Liver (tissue), 9 donors: ENCODE data around the gene SMG6. TPM values are rescaled to one million over a fixed set of nuclear protein-coding genes. Genes with fewer than 3 reads are reported as not detected.

Experiments
- DNase-seq: peaks from one replicate; pipeline ENCODE4 v3.0.0-alpha.2; 2017; ENCODE audit warnings: low spot score
- H3K27ac ChIP-seq, 2 donors: one replicate each; pipeline ENCODE4 v1.7.0; 2013; ENCODE audit warnings: inconsistent platforms in 2 of 2, low read length in 2 of 2, control low read depth in 1 of 2, low read depth in 1 of 2, mild to moderate bottlenecking in 1 of 2
- H3K27me3 ChIP-seq, 4 donors: one replicate each; pipeline versions ENCODE4 v1.6.1 to v1.7.0; 2013; ENCODE audit warnings: low read length in 3 of 4, inconsistent platforms in 1 of 4, mild to moderate bottlenecking in 1 of 4, moderate library complexity in 1 of 4; ENCODE audit not compliant: control insufficient read depth in 4 of 4, insufficient read depth in 4 of 4
- H3K36me3 ChIP-seq, 4 donors: one replicate each; pipeline versions ENCODE4 v1.6.1 to v1.7.0; 2013; ENCODE audit warnings: low read length in 3 of 4, mild to moderate bottlenecking in 3 of 4, low read depth in 1 of 4, moderate library complexity in 1 of 4; ENCODE audit not compliant: control insufficient read depth in 4 of 4, insufficient read depth in 3 of 4
- H3K4me1 ChIP-seq, 4 donors: one replicate each; pipeline versions ENCODE4 v1.6.1 to v1.7.0; 2013; ENCODE audit warnings: low read length in 3 of 4, mild to moderate bottlenecking in 3 of 4, moderate library complexity in 1 of 4; ENCODE audit not compliant: control insufficient read depth in 4 of 4, insufficient read depth in 4 of 4
- H3K4me3 ChIP-seq, 3 donors: one replicate each; pipeline versions ENCODE4 v1.6.1 to v1.7.0; 2013; ENCODE audit warnings: low read length in 3 of 3, control low read depth in 1 of 3, low read depth in 1 of 3, mild to moderate bottlenecking in 1 of 3
- H3K9ac ChIP-seq, 2 donors: one replicate each; pipeline ENCODE4 v1.7.0; 2013; ENCODE audit warnings: low read length in 2 of 2, mild to moderate bottlenecking in 2 of 2, moderate library complexity in 2 of 2, control low read depth in 1 of 2, low read depth in 1 of 2
- H3K9me3 ChIP-seq, 4 donors: one replicate each; pipeline versions ENCODE4 v1.6.1 to v1.7.0; 2013; ENCODE audit warnings: low read length in 3 of 4; ENCODE audit not compliant: control insufficient read depth in 4 of 4
- EGR1 ChIP-seq, 2 donors: IDR thresholded peaks; 2 replicates each; pipeline ENCODE4 v1.6.1; 2016 to 2018; ENCODE audit warnings: antibody characterized with exemption in 2 of 2, low read depth in 2 of 2
- FOXA1 ChIP-seq: IDR thresholded peaks from 2 replicates; pipeline ENCODE4 v1.6.1; 2016; ENCODE audit warnings: antibody characterized with exemption
- FOXA2 ChIP-seq: IDR thresholded peaks from 2 replicates; pipeline ENCODE4 v1.6.1; 2016; ENCODE audit warnings: antibody characterized with exemption
- GABPA ChIP-seq, 2 donors: IDR thresholded peaks in 1 of 2; conservative IDR thresholded peaks in 1 of 2; 2 replicates each; pipeline ENCODE4 v1.6.1; 2016; ENCODE audit warnings: antibody characterized with exemption in 2 of 2, mild to moderate bottlenecking in 1 of 2, moderate library complexity in 1 of 2
- HNF4A ChIP-seq, 2 donors: conservative IDR thresholded peaks; 2 replicates each; pipeline ENCODE4 v1.6.1; 2016; ENCODE audit warnings: antibody characterized with exemption in 2 of 2, mild to moderate bottlenecking in 2 of 2
- HNF4G ChIP-seq: IDR thresholded peaks from 2 replicates; pipeline ENCODE4 v1.6.1; 2016; ENCODE audit warnings: antibody characterized with exemption
- JUND ChIP-seq, 2 donors: IDR thresholded peaks; 2 replicates each; pipeline ENCODE4 v1.6.1; 2016; ENCODE audit warnings: antibody characterized with exemption in 2 of 2
- NR2F2 ChIP-seq: IDR thresholded peaks from 2 replicates; pipeline ENCODE4 v1.6.1; 2016; ENCODE audit warnings: antibody characterized with exemption
- RAD21 ChIP-seq, 2 donors: IDR thresholded peaks; 2 replicates each; pipeline ENCODE4 v1.6.1; 2016; ENCODE audit warnings: antibody characterized with exemption in 2 of 2, mild to moderate bottlenecking in 2 of 2
- RXRA ChIP-seq, 2 donors: IDR thresholded peaks; 2 replicates each; pipeline ENCODE4 v1.6.1; 2017 to 2018; ENCODE audit warnings: antibody characterized with exemption in 2 of 2, mild to moderate bottlenecking in 1 of 2
- SP1 ChIP-seq: IDR thresholded peaks from 2 replicates; pipeline ENCODE4 v1.6.1; 2018; ENCODE audit warnings: antibody characterized with exemption, mild to moderate bottlenecking
- TAF1 ChIP-seq: conservative IDR thresholded peaks from 2 replicates; pipeline ENCODE4 v1.6.1; 2016; ENCODE audit warnings: antibody characterized with exemption, mild to moderate bottlenecking
- YY1 ChIP-seq: IDR thresholded peaks from 2 replicates; pipeline ENCODE4 v1.6.1; 2016; ENCODE audit warnings: antibody characterized with exemption, mild to moderate bottlenecking
- WGBS: extraction: QIAGEN DNeasy Blood & Tissue Kit; methylation state at CpG from one replicate; pipeline ENCODE4 v1.1.7; 2013; 5-methylcytosine and 5-hydroxymethylcytosine counted together
- polyA plus RNA-seq, 2 donors: library from polyadenylated mRNA; stranded (reverse) in 1 of 2; unstranded in 1 of 2; fragments of 200-250 nt in 1 of 2; fragments of >200 nt in 1 of 2; fragmentation: Nextera tagmentation in 1 of 2; extraction: Ambion mirVana in 1 of 2; gene quantifications; one replicate each; pipeline versions ENCODE4 v1.2.1 to v1.2.3, GENCODE V29; 2013 to 2015
- total RNA-seq, 2 donors: library from RNA; depleted of rRNA; stranded (reverse); fragments of >200 nt; gene quantifications; one replicate each; pipeline ENCODE4 v1.2.3, GENCODE V29; 2014
- TF ChIP-seq, protein P1 (sequence below): fragments of 150-350 bp; IDR thresholded peaks from 2 replicates; pipeline ENCODE4 v1.5.1; 2017; ENCODE audit warnings: improper control_type of control experiment, low read depth, low read length; ENCODE audit not compliant: missing input control
- TF ChIP-seq, protein P2 (sequence below): IDR thresholded peaks from 2 replicates; pipeline ENCODE4 v1.6.1; 2016; ENCODE audit warnings: antibody characterized with exemption
- TF ChIP-seq, protein P3 (sequence below): IDR thresholded peaks from 2 replicates; pipeline ENCODE4 v1.6.1; 2016; ENCODE audit warnings: antibody characterized with exemption
- TF ChIP-seq, protein P4 (sequence below): IDR thresholded peaks from 2 replicates; pipeline ENCODE4 v1.6.1; 2016; ENCODE audit warnings: antibody characterized with exemption, mild to moderate bottlenecking
- TF ChIP-seq, protein P5 (sequence below): IDR thresholded peaks from 2 replicates; pipeline ENCODE4 v1.6.1; 2016; ENCODE audit warnings: antibody characterized with exemption
- donor health status: healthy.
- donor health status: healthy.
- donor health status: healthy.
- donor health status: healthy.
- donor health status: healthy.

Gene SMG6
- total and polyA plus RNA-seq, 4 donors = 4.9 to 12.0 (median 8.2) TPM

DNA sequence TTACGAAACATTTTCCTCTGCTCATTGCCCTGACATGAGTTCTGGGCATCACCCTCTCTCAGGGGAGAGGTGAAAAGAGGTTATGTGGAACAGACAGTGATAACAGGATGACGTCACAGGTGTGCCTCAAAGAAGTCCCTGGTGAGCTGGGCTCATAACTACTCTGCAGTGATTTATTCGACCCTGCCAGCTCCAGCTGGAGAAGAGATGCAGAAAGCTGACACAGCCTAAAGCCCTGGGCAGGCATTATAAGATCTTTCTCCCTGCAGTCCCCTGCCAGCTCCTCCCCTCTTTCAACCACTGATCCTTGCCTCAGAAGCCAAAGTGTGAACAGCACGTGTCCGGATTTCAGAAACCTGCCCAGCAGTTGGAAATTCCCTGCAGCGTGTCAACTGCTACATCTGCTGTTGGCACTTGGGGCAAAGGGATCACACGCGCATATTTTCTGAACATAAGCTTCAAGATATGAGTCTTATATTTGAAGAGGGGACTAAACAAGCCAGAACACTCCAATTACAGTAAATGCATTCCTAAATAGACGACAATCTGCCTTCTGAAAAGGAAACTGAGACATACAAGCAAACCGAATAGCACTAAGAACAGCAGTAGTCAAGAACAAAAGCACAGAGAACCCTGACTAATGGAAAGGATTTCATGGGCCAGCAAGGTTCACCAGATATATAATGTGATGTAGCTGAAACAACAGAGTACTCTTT is 80.5 kb downstream of the SMG6 start:
- H3K9ac ChIP-seq = no peak overlapping the region
- no peak overlapping the region for H3K4me3 ChIP-seq
- H3K27me3 ChIP-seq = no peaks in the 10 kb centered on the region
- no peaks in the 10 kb centered on the region for H3K9me3 ChIP-seq
- no peak for DNase-seq
- no peaks in the 10 kb centered on the region for H3K36me3 ChIP-seq
- peak overlapping the region in 1 of 2 donors; percentile 24 for H3K27ac ChIP-seq
- 56% methylated on average over 10 of the region's 10 CpGs for WGBS
- TF ChIP-seq, protein P1, sequence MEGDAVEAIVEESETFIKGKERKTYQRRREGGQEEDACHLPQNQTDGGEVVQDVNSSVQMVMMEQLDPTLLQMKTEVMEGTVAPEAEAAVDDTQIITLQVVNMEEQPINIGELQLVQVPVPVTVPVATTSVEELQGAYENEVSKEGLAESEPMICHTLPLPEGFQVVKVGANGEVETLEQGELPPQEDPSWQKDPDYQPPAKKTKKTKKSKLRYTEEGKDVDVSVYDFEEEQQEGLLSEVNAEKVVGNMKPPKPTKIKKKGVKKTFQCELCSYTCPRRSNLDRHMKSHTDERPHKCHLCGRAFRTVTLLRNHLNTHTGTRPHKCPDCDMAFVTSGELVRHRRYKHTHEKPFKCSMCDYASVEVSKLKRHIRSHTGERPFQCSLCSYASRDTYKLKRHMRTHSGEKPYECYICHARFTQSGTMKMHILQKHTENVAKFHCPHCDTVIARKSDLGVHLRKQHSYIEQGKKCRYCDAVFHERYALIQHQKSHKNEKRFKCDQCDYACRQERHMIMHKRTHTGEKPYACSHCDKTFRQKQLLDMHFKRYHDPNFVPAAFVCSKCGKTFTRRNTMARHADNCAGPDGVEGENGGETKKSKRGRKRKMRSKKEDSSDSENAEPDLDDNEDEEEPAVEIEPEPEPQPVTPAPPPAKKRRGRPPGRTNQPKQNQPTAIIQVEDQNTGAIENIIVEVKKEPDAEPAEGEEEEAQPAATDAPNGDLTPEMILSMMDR = no peak
- TF ChIP-seq RXRA (IDR thresholded peaks at IDR 0.05) (peak in 1 of 2 donors; percentile 26), SP1 (no peak), JUND (IDR thresholded peaks at IDR 0.05) (no peak), NR2F2 (no peak), EGR1 (IDR thresholded peaks at IDR 0.05; ENCODE audit: low read depth in 2 of 2) (no peak), FOXA2 (no peak), HNF4G (no peak), FOXA1 (no peak), TAF1 (no peak), RAD21 (IDR thresholded peaks at IDR 0.05) (peak in 1 of 2 donors; percentile 15), HNF4A (conservative IDR thresholded peaks at IDR 0.05) (peak in 1 of 2 donors; percentile 48), GABPA (IDR thresholded peaks at IDR 0.05 in 1 of 2, conservative IDR thresholded peaks at IDR 0.05 in 1 of 2) (no peak)
- TF ChIP-seq, protein P2, sequence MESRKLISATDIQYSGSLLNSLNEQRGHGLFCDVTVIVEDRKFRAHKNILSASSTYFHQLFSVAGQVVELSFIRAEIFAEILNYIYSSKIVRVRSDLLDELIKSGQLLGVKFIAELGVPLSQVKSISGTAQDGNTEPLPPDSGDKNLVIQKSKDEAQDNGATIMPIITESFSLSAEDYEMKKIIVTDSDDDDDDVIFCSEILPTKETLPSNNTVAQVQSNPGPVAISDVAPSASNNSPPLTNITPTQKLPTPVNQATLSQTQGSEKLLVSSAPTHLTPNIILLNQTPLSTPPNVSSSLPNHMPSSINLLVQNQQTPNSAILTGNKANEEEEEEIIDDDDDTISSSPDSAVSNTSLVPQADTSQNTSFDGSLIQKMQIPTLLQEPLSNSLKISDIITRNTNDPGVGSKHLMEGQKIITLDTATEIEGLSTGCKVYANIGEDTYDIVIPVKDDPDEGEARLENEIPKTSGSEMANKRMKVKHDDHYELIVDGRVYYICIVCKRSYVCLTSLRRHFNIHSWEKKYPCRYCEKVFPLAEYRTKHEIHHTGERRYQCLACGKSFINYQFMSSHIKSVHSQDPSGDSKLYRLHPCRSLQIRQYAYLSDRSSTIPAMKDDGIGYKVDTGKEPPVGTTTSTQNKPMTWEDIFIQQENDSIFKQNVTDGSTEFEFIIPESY = no peak
- TF ChIP-seq, protein P3, sequence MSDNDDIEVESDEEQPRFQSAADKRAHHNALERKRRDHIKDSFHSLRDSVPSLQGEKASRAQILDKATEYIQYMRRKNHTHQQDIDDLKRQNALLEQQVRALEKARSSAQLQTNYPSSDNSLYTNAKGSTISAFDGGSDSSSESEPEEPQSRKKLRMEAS = peak; percentile 36
- H3K4me1 ChIP-seq = peaks cover 0 to 11% (median 2%) of the 10 kb centered on the region in 4 donors

DNA sequence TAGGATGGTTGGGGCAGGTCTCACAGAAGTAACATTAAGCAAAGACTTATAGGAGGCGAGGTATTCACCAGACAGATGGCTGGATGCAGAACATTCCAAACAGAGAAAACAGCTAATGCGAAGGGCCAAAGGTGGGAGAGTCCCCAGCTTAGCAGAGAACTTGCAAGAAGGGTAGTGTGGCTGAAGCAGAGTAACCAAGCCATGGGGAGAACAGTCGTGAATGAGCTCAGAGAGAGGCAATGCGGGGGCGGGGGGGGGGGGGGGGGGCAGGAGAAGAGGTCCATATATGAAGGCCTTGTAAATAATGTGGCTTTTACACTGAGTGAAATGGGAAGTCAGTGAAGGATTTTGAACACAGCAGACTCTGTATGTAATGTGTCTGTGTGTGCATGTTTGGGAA is 81.3 kb downstream of the SMG6 start:
- no peak overlapping the region for H3K4me3 ChIP-seq
- DNase-seq = no peak
- H3K27me3 ChIP-seq = no peaks in the 10 kb centered on the region
- no peaks in the 10 kb centered on the region for H3K36me3 ChIP-seq
- no peaks in the 10 kb centered on the region for H3K9me3 ChIP-seq
- H3K27ac ChIP-seq = no peak overlapping the region
- H3K9ac ChIP-seq = no peak overlapping the region
- peaks cover 0 to 11% (median 2%) of the 10 kb centered on the region in 4 donors for H3K4me1 ChIP-seq
- 82% methylated on average over 5 of the region's 5 CpGs for WGBS
- TF ChIP-seq, protein P4, sequence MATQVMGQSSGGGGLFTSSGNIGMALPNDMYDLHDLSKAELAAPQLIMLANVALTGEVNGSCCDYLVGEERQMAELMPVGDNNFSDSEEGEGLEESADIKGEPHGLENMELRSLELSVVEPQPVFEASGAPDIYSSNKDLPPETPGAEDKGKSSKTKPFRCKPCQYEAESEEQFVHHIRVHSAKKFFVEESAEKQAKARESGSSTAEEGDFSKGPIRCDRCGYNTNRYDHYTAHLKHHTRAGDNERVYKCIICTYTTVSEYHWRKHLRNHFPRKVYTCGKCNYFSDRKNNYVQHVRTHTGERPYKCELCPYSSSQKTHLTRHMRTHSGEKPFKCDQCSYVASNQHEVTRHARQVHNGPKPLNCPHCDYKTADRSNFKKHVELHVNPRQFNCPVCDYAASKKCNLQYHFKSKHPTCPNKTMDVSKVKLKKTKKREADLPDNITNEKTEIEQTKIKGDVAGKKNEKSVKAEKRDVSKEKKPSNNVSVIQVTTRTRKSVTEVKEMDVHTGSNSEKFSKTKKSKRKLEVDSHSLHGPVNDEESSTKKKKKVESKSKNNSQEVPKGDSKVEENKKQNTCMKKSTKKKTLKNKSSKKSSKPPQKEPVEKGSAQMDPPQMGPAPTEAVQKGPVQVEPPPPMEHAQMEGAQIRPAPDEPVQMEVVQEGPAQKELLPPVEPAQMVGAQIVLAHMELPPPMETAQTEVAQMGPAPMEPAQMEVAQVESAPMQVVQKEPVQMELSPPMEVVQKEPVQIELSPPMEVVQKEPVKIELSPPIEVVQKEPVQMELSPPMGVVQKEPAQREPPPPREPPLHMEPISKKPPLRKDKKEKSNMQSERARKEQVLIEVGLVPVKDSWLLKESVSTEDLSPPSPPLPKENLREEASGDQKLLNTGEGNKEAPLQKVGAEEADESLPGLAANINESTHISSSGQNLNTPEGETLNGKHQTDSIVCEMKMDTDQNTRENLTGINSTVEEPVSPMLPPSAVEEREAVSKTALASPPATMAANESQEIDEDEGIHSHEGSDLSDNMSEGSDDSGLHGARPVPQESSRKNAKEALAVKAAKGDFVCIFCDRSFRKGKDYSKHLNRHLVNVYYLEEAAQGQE = no peak
- TF ChIP-seq, protein P2 = no peak
- TF ChIP-seq TAF1 (no peak), YY1 (no peak), EGR1 (IDR thresholded peaks at IDR 0.05; ENCODE audit: low read depth in 2 of 2) (no peak), RAD21 (IDR thresholded peaks at IDR 0.05) (no peak), FOXA2 (no peak), JUND (IDR thresholded peaks at IDR 0.05) (no peak), HNF4G (no peak), SP1 (no peak), NR2F2 (no peak), HNF4A (conservative IDR thresholded peaks at IDR 0.05) (no peak), GABPA (IDR thresholded peaks at IDR 0.05 in 1 of 2, conservative IDR thresholded peaks at IDR 0.05 in 1 of 2) (no peak), RXRA (IDR thresholded peaks at IDR 0.05) (no peak), FOXA1 (no peak)
- TF ChIP-seq, protein P1 = no peak
- TF ChIP-seq, protein P5, sequence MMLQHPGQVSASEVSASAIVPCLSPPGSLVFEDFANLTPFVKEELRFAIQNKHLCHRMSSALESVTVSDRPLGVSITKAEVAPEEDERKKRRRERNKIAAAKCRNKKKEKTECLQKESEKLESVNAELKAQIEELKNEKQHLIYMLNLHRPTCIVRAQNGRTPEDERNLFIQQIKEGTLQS = no peak
